Fibroblast of lung (primary cell): Measurements from ENCODE around the gene C1orf141.

Source experiments
- EZH2 ChIP-seq: IDR thresholded peaks from 2 replicates; pipeline ENCODE4 v1.5.1; 2012; ENCODE audit warnings: low read length, control low read depth, mild to moderate bottlenecking; ENCODE audit errors: missing control alignments
- TF ChIP-seq, protein P1 (sequence below), 2 donors: IDR thresholded peaks in 1 of 2; conservative IDR thresholded peaks in 1 of 2; 1 replicate in 1 of 2; 2 replicates in 1 of 2; pipeline ENCODE4 v1.5.1; 2011 to 2012; ENCODE audit warnings: low read length in 2 of 2, control low read depth in 1 of 2, inconsistent platforms in 1 of 2, low read depth in 1 of 2, mild to moderate bottlenecking in 1 of 2

- TF ChIP-seq, protein P1, sequence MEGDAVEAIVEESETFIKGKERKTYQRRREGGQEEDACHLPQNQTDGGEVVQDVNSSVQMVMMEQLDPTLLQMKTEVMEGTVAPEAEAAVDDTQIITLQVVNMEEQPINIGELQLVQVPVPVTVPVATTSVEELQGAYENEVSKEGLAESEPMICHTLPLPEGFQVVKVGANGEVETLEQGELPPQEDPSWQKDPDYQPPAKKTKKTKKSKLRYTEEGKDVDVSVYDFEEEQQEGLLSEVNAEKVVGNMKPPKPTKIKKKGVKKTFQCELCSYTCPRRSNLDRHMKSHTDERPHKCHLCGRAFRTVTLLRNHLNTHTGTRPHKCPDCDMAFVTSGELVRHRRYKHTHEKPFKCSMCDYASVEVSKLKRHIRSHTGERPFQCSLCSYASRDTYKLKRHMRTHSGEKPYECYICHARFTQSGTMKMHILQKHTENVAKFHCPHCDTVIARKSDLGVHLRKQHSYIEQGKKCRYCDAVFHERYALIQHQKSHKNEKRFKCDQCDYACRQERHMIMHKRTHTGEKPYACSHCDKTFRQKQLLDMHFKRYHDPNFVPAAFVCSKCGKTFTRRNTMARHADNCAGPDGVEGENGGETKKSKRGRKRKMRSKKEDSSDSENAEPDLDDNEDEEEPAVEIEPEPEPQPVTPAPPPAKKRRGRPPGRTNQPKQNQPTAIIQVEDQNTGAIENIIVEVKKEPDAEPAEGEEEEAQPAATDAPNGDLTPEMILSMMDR (conservative IDR thresholded peaks at IDR 0.05 in 1 of 2, IDR thresholded peaks at IDR 0.05 in 1 of 2; ENCODE audit: low read depth in 1 of 2, low read length in 2 of 2) = no peak
- TF ChIP-seq EZH2 = no peak
These were observed 31.2 kb downstream of the C1orf141 start for GRCh38 chr1:67103548-67103947.
